Activated CD8-positive, alpha-beta T cell treated with anti-CD3 and anti-CD28 coated beads, Interleukin-2, amount 10 ng/mL, durations not matched to agents 7 days and 5 days (primary cell): Measurements from ENCODE around the gene OTOG. TPM values are rescaled to one million over a fixed set of nuclear protein-coding genes. Genes with fewer than 3 reads are reported as not detected.

Source experiments
- ATAC-seq: fragments of 150-1000 bp; cut with Tn5 transposase; one replicate; pipeline ENCODE4 v1.10.0; 2021; ENCODE audit warnings: moderate library complexity
- CTCF ChIA-PET: fragments of 350-600 bp; sonication (Branson Sonifier 250); formaldehyde crosslinking; loops from one replicate; lab custom pipeline; 2021; ENCODE audit warnings: antibody characterized with exemption; lab: Charles Lee
- POLR2A ChIA-PET: fragments of 350-600 bp; sonication (Branson Sonifier 250); formaldehyde crosslinking; loops from one replicate; lab custom pipeline; 2021; ENCODE audit warnings: antibody characterized with exemption; lab: Charles Lee
- DNase-seq: peaks from one replicate; pipeline ENCODE4 v3.0.0-alpha.2; 2020
- H3K27ac Mint-ChIP-seq: one replicate; pipeline ENCODE4 v1.8.0; 2021; ENCODE audit warnings: mild to moderate bottlenecking, mixed read lengths
- H3K27me3 Mint-ChIP-seq: one replicate; pipeline ENCODE4 v1.8.0; 2021; ENCODE audit warnings: low read depth, mixed read lengths
- H3K36me3 Mint-ChIP-seq: one replicate; pipeline ENCODE4 v1.8.0; 2021; ENCODE audit warnings: low read depth, mixed read lengths
- H3K4me1 Mint-ChIP-seq: one replicate; pipeline ENCODE4 v1.8.0; 2021; ENCODE audit warnings: low read depth, mixed read lengths
- H3K4me3 Mint-ChIP-seq: one replicate; pipeline ENCODE4 v1.8.0; 2021; ENCODE audit warnings: mild to moderate bottlenecking, mixed read lengths
- H3K9me3 Mint-ChIP-seq: one replicate; pipeline ENCODE4 v1.8.0; 2022; ENCODE audit warnings: mixed read lengths; ENCODE audit not compliant: insufficient read depth
- total RNA-seq, 2 experiments: library from RNA; stranded (reverse); gene quantifications; one replicate each; pipeline ENCODE4 v1.2.3, GENCODE V29; 2021

OTOG gene
- total RNA-seq, 2 experiments from 2014 or later: not detected

DNA sequence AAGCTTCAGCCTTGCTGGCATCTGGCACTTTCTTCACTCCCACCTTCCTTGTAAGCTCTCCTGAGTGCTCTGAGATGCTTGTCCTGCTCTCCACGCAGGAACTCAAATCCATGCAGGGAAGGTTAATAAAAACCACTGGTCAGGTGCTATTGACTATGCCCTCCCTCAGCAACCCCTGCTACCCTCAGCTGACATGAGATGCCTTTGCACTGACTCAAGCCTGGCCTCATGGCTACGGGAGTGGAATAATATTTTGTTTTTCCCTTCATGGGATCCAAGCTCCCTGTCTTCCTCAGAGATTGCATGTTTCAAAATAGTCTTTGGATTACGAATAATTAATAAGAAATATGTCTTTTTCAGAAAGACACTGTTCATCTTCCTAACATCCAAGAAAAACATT, 38.8 kb upstream of the OTOG start:
- ATAC-seq (no peak), DNase-seq (no peak)
- Mint-ChIP-seq H3K27ac (no peak overlapping the region), H3K27me3 (peaks cover 18% of the 10 kb centered on the region), H3K4me3 (no peak overlapping the region), H3K4me1 (no peaks in the 10 kb centered on the region), H3K9me3 (no peaks in the 10 kb centered on the region), H3K36me3 (no peaks in the 10 kb centered on the region)
- ChIA-PET POLR2A (interaction anchor here (0.9 kb wide), 1 partner anchor 111 kb away, joined by 4 read pairs; no protein-coding TSS in a partner anchor), CTCF (interaction anchor here (0.8 to 6.6 kb wide), 6 partner anchors 20 to 125 kb away, joined by 3 to 101 read pairs (median 4); partner anchors contain the start of gene KCNJ11)

GRCh38 chr11:17508791-17509190, 38.3 kb upstream of the OTOG start:
- no peaks in the 10 kb centered on the region for H3K36me3 Mint-ChIP-seq
- no peaks in the 10 kb centered on the region for H3K9me3 Mint-ChIP-seq
- no peak for ATAC-seq
- no peak overlapping the region for H3K4me3 Mint-ChIP-seq
- no peak for DNase-seq
- CTCF ChIA-PET: interaction anchor here (0.8 to 6.6 kb wide), 3 partner anchors 120 to 126 kb away, joined by 3 to 101 read pairs (median 8); partner anchors contain the start of gene KCNJ11
- H3K27me3 Mint-ChIP-seq: peaks cover 18% of the 10 kb centered on the region
- POLR2A ChIA-PET: interaction anchor here (0.6 kb wide), 1 partner anchor 15 kb away, joined by 3 read pairs; no protein-coding TSS in a partner anchor
- no peak overlapping the region for H3K27ac Mint-ChIP-seq
- H3K4me1 Mint-ChIP-seq: no peaks in the 10 kb centered on the region

DNA sequence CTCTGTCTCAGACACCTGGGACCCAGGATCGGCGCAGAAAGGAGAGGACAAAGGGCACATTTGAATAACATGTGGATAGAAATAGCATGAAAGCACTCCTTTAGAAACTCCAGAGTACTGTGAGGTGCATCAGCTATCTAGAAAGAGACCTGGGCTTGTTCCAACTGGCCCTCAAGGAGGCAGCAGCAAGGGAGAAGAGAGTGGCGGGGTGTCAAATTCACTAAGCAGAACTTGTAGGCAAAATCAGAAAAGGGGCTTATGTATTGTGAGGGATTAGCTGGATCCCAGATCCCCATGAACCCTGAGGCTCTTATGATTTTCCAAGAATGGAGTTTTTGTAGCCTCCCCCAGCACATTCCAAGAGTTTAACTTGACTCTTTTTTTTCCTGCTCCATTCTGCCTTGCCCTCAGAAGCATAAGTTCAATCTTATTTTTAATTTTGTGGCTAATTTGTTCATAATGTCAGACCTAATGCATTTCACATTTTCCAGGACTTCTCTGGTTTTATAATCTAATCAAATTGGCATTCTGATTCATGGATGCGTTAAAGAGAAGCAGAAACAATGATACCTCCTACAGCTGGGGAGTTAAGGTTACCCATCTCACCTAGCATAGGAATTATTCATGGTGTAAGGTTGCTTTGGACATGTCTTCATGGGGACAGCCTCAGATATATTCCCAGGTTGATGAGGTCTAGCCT, 36.4 kb upstream of the OTOG start:
- Mint-ChIP-seq H3K27me3 (peaks cover 22% of the 10 kb centered on the region), H3K9me3 (no peaks in the 10 kb centered on the region), H3K36me3 (no peaks in the 10 kb centered on the region), H3K4me1 (no peaks in the 10 kb centered on the region), H3K4me3 (no peak overlapping the region), H3K27ac (no peak overlapping the region)
- ChIA-PET CTCF (interaction anchor here (1.3 to 3.0 kb wide), 3 partner anchors 17 to 127 kb away, joined by 4 to 10 read pairs (median 10); partner anchors contain the start of gene KCNJ11), POLR2A (no interaction called here)
- ATAC-seq (no peak), DNase-seq (no peak)

DNA sequence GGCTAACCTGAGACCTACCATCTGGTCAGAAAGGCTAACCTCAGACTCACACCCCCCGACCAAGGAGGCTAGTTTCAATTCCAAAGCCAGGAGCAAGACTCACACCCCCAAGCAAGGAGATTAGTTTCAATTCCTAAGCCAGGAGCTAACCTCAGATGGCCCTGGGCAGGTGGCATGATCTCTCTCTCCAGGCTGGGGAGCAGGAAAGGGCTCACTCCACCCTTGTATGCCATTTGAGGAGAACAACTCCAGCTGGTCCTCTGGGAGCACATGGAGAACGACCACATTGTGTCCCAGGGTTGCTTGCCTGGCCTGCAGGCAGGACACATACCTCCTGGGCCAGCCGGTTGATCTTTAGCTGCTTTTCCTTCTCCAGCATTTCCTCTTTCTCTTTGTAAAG, 35.5 kb upstream of the OTOG start:
- no peak for ATAC-seq
- no peaks in the 10 kb centered on the region for H3K36me3 Mint-ChIP-seq
- no peak overlapping the region for H3K4me3 Mint-ChIP-seq
- no peak overlapping the region for H3K27ac Mint-ChIP-seq
- ChIA-PET CTCF (interaction anchor here (1.0 to 3.0 kb wide), 4 partner anchors 8 to 127 kb away, joined by 3 to 10 read pairs (median 7); partner anchors contain the start of gene KCNJ11), POLR2A (no interaction called here)
- H3K9me3 Mint-ChIP-seq: no peaks in the 10 kb centered on the region
- no peak for DNase-seq
- no peaks in the 10 kb centered on the region for H3K4me1 Mint-ChIP-seq
- H3K27me3 Mint-ChIP-seq: peaks cover 26% of the 10 kb centered on the region

DNA sequence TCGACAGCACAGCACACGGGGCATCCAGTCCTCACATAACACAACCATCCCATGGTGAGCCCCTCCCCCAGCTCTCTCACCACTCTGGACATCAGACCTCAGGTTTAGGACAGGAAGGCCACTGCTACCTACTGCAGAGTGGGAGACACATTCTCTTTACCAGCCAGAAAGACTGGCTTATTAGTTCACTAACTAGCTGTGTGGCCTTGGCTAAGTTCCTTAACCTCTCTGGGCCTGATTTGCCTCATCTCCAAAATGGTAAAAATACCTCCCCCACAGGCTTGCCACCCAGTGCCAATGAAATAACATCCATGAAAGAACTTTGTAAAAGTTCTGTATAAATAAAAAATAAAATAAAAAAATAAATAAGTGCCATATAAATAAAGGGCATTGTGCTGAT, 35.0 kb upstream of the OTOG start:
- Mint-ChIP-seq H3K4me1 (no peaks in the 10 kb centered on the region), H3K27ac (no peak overlapping the region), H3K4me3 (no peak overlapping the region), H3K36me3 (no peaks in the 10 kb centered on the region), H3K27me3 (peaks cover 26% of the 10 kb centered on the region), H3K9me3 (no peaks in the 10 kb centered on the region)
- DNase-seq: no peak
- ATAC-seq: no peak
- CTCF ChIA-PET: interaction anchor here (1.0 to 3.0 kb wide), 4 partner anchors 9 to 128 kb away, joined by 3 to 10 read pairs (median 7); partner anchors contain the start of gene KCNJ11
- POLR2A ChIA-PET: no interaction called here

GRCh38 chr11:17513853-17514252, 33.2 kb upstream of the OTOG start:
- Mint-ChIP-seq H3K27ac (no peak overlapping the region), H3K9me3 (no peaks in the 10 kb centered on the region), H3K27me3 (peaks cover 23% of the 10 kb centered on the region), H3K36me3 (no peaks in the 10 kb centered on the region), H3K4me1 (no peaks in the 10 kb centered on the region), H3K4me3 (no peak overlapping the region)
- CTCF ChIA-PET: interaction anchor here (0.8 to 3.0 kb wide), 4 partner anchors 9 to 694 kb away, joined by 3 to 10 read pairs (median 4); no protein-coding TSS in a partner anchor
- POLR2A ChIA-PET: no interaction called here
- DNase-seq (no peak), ATAC-seq (no peak)

DNA sequence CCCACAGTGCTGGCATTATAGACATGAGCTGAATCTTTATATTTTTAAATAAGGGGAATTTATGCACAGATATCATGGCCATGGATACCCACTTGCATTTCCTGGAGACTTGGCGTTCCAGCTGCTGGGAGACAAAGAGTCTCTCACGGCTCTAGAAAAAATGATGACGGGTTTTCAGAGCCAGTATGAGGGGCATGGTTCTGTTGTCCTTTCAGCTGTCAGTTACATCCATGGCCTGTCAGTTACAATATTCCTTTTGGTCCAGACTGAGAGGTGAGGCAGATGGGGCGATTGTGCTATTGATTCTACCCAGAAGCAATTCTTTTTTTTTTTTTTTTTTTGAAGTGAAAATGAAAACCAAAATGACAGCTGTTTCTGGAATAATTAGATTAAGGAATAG, 32.6 kb upstream of the OTOG start:
- ChIA-PET POLR2A (no interaction called here), CTCF (interaction anchor here (1.2 kb wide), 1 partner anchor 694 kb away, joined by 3 read pairs; no protein-coding TSS in a partner anchor)
- DNase-seq: no peak
- no peak overlapping the region for H3K27ac Mint-ChIP-seq
- no peak overlapping the region for H3K4me3 Mint-ChIP-seq
- H3K36me3 Mint-ChIP-seq: no peaks in the 10 kb centered on the region
- H3K4me1 Mint-ChIP-seq: no peaks in the 10 kb centered on the region
- no peak for ATAC-seq
- H3K9me3 Mint-ChIP-seq: no peaks in the 10 kb centered on the region
- H3K27me3 Mint-ChIP-seq: peaks cover 21% of the 10 kb centered on the region

DNA sequence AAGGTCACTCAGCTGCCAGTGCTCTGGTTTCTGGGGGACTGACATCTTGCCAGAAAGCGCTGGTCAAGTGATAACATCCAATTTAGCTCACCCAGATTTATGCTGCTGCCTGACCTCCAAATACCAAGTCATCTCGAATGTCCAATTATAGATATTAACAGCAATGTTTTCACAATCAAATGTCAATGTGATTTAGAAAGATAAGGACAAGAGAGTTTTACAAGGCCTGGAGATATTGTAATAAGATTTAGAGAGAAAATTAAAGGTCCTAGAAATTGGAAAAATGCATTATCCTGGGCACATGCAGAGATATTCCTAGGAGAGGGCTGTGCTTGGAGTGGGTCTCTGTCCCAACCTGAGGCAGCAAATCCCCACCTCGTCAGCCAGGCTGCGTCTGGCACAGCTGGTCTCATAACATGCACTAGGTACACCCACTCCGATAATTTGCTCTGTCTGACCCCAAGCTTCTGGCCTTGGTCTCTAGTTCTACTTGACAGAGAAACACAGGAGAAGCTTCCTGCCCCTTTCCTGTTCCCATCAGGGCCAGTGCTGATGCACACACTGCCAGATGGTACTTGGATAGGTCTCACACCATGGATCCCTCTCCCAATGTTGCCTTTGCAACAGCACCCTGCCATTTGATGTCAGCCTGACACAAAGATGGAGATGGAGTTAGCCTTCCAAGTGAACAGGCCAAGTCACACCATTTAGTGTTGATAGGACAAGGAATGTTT, 31.4 kb upstream of the OTOG start:
- no peak overlapping the region for H3K4me3 Mint-ChIP-seq
- peaks cover 18% of the 10 kb centered on the region for H3K27me3 Mint-ChIP-seq
- ChIA-PET CTCF (interaction anchor here (1.9 kb wide), 1 partner anchor 13 kb away, joined by 5 read pairs; no protein-coding TSS in a partner anchor), POLR2A (no interaction called here)
- DNase-seq (no peak), ATAC-seq (no peak)
- H3K36me3 Mint-ChIP-seq: no peaks in the 10 kb centered on the region
- no peaks in the 10 kb centered on the region for H3K9me3 Mint-ChIP-seq
- H3K27ac Mint-ChIP-seq: no peak overlapping the region
- H3K4me1 Mint-ChIP-seq: no peaks in the 10 kb centered on the region

DNA sequence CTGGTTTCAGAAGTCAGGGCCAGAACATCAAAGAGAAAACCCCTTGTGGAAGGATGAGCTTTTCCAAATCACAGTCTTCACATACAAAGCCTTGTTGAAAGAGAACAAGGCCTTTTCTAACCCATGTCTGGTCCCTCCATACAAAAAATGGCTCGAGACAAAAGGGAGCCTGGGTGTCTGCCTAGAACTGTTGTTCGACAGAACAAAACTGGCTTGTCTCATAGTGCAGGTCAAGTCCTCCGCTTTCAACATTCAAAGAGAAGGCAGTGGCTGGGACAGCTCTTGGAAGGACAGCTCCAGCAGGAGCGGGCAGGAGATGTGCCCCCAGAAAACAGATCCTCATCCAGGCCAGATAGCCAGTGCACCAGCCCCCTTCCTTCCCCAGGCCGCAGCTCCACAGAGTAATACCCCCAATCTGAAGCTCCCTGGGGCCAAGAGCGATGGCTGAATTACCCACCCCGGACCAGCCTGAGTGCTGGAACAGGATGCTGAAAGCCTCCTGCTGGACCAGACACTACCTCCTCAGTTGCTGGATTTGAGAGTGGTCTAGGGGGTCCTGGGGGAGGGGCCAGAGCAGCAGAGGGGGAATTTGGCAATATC, 30.4 kb upstream of the OTOG start:
- H3K27ac Mint-ChIP-seq: no peak overlapping the region
- no peak overlapping the region for H3K4me3 Mint-ChIP-seq
- H3K36me3 Mint-ChIP-seq: no peaks in the 10 kb centered on the region
- ATAC-seq (no peak), DNase-seq (no peak)
- H3K4me1 Mint-ChIP-seq: no peaks in the 10 kb centered on the region
- POLR2A ChIA-PET: no interaction called here
- CTCF ChIA-PET: interaction anchor here (1.5 to 1.9 kb wide), 3 partner anchors 12 to 133 kb away, joined by 4 to 5 read pairs (median 4); no protein-coding TSS in a partner anchor
- peaks cover 16% of the 10 kb centered on the region for H3K27me3 Mint-ChIP-seq
- no peaks in the 10 kb centered on the region for H3K9me3 Mint-ChIP-seq

DNA sequence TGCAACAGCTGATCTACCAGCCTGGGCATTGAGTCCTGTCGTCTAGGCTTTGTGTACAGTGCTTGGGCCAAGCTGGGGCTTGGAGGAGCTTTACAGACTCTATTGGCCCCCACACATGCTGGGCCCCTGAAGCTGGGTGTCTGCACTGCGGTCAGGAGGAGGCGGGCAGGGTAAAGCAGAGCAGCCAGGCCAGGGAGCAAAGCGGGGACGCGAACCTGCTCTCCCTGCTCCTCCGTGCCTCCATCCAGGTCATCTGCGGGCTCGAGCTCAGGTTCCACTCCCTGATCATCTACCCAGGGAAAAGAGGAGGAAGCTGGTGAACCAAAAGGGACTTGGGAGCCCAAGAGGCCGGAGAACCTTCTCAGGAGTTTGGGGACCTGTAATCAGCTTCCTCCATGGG, 29.9 kb upstream of the OTOG start:
- no peaks in the 10 kb centered on the region for H3K36me3 Mint-ChIP-seq
- CTCF ChIA-PET: interaction anchor here (1.5 to 2.6 kb wide), 4 partner anchors 11 to 133 kb away, joined by 4 to 17 read pairs (median 4); no protein-coding TSS in a partner anchor
- H3K4me1 Mint-ChIP-seq: no peaks in the 10 kb centered on the region
- H3K9me3 Mint-ChIP-seq: no peaks in the 10 kb centered on the region
- peaks cover 13% of the 10 kb centered on the region for H3K27me3 Mint-ChIP-seq
- ATAC-seq (no peak), DNase-seq (no peak)
- H3K4me3 Mint-ChIP-seq: no peak overlapping the region
- POLR2A ChIA-PET: no interaction called here
- H3K27ac Mint-ChIP-seq: no peak overlapping the region

DNA sequence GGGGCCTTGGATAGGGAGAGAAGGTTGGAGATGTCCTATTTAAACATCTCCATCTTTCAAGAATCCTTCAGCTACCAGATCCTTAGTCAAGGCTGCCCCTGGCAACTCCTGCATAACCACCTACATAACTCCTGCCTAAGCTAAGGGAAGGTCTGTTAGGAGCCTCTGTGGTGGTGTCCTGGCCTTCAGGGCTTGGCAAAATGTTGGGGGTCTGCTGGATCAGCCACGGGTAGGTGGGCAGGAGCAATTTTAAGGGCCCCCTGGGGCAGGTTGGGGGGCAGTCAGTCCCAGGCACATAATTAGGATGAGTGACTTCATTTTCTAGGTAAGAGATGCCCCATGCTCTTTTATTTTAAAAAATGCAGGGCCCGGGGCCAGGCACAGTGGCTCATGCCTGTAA, 28.7 kb upstream of the OTOG start:
- ATAC-seq (no peak), DNase-seq (no peak)
- Mint-ChIP-seq H3K36me3 (no peaks in the 10 kb centered on the region), H3K9me3 (no peaks in the 10 kb centered on the region), H3K4me1 (no peaks in the 10 kb centered on the region), H3K27me3 (peaks cover 11% of the 10 kb centered on the region), H3K27ac (no peak overlapping the region), H3K4me3 (no peak overlapping the region)
- CTCF ChIA-PET: interaction anchor here (1.5 to 2.6 kb wide), 3 partner anchors 10 to 134 kb away, joined by 4 to 17 read pairs (median 4); no protein-coding TSS in a partner anchor
- POLR2A ChIA-PET: interaction anchor here (0.6 kb wide), 1 partner anchor 579 kb away, joined by 3 read pairs; no protein-coding TSS in a partner anchor
